ENCODE results near the gene TMEM126B.
A peak's percentile ranks its signal among the peaks of the same experiment; 100 is the strongest.
"Not testable (repeated sequence)": the region's sequence is repeated elsewhere in the genome, so short reads cannot be mapped to it uniquely, and the experiment has no call there.

Gene TMEM126B

GRCh38 chr11:85647604-85648299 is 19.4 kb downstream of the TMEM126B start, which contains the start of gene TMEM126A:
Gene TMEM126A (plus strand): TSS chr11:85647967. CDS start chr11:85650256, 2,289 bp downstream.
- DNase-seq (ENCODE audit: low read depth): peak; percentile 84

- DNase-seq (ENCODE audit: low read depth): no peak
Observed at GRCh38 chr11:85651118-85651517, 22.7 kb downstream of the TMEM126B start.

- no peak for DNase-seq (ENCODE audit: low read depth)
Observed at GRCh38 chr11:85652786-85653447, 24.5 kb downstream of the TMEM126B start.

- not testable (repeated sequence) for DNase-seq (ENCODE audit: low read depth)
Observed at GRCh38 chr11:85654343-85654742, 25.9 kb downstream of the TMEM126B start.

- DNase-seq (ENCODE audit: low read depth): no peak
Observed at GRCh38 chr11:85656777-85657176, 28.4 kb downstream of the TMEM126B start.

- no peak for DNase-seq (ENCODE audit: low read depth)
Observed at GRCh38 chr11:85658180-85658579, 29.8 kb downstream of the TMEM126B start.

GRCh38 chr11:85661972-85662664 is 33.7 kb downstream of the TMEM126B start:
- peak; percentile 34 for DNase-seq (ENCODE audit: low read depth)

- peak; percentile 17 for DNase-seq (ENCODE audit: low read depth)
Observed at GRCh38 chr11:85663080-85663752, 34.8 kb downstream of the TMEM126B start.

GRCh38 chr11:85663753-85664614 is 35.6 kb downstream of the TMEM126B start:
- peak; percentile 75 for DNase-seq (ENCODE audit: low read depth)

- DNase-seq (ENCODE audit: low read depth): peak; percentile 93
Observed at GRCh38 chr11:85664615-85665481, 36.5 kb downstream of the TMEM126B start, which contains the start of gene CREBZF. Gene CREBZF (minus strand): TSS chr11:85665129. CDS start chr11:85664875, 254 bp downstream.

- no peak for DNase-seq (ENCODE audit: low read depth)
Observed at GRCh38 chr11:85665733-85666132, 37.3 kb downstream of the TMEM126B start.

- no peak for DNase-seq (ENCODE audit: low read depth)
Observed at GRCh38 chr11:85666687-85667086, 38.3 kb downstream of the TMEM126B start.

- no peak for DNase-seq (ENCODE audit: low read depth)
Observed at GRCh38 chr11:85668157-85668556, 39.8 kb downstream of the TMEM126B start.

GRCh38 chr11:85670949-85671663 is 42.7 kb downstream of the TMEM126B start:
- not testable (repeated sequence) for DNase-seq (ENCODE audit: low read depth)

GRCh38 chr11:85672105-85672902 is 43.9 kb downstream of the TMEM126B start:
- no peak for DNase-seq (ENCODE audit: low read depth)

- no peak for DNase-seq (ENCODE audit: low read depth)
Observed at GRCh38 chr11:85673393-85673792, 45.0 kb downstream of the TMEM126B start.

GRCh38 chr11:85679576-85679975 is 51.2 kb downstream of the TMEM126B start:
- DNase-seq (ENCODE audit: low read depth): no peak

GRCh38 chr11:85680897-85681296 is 52.5 kb downstream of the TMEM126B start:
- no peak for DNase-seq (ENCODE audit: low read depth)

All from EH (cell line).